ENCODE data around the gene TEX11.

DNA sequence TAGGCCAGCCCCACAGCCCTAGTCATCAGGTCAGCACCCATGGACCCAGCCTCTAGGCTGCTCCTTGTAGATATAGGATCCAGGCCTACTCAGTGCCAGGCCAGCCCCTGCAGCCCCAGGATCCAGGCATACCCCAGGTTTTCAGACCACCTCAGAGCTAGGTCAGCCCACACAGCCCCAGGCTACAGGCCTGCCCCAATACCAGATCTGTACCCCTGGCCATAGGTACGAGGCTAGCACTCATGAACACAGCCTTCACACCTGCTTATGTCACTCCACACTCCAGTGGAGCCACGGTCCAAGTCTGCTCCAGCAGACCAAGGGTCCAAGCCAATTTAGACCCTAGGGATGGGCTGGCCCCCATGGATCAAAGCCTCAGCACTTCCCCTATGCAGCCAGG, 272.8 kb downstream of the TEX11 start:
- TF ChIP-seq, protein P1, sequence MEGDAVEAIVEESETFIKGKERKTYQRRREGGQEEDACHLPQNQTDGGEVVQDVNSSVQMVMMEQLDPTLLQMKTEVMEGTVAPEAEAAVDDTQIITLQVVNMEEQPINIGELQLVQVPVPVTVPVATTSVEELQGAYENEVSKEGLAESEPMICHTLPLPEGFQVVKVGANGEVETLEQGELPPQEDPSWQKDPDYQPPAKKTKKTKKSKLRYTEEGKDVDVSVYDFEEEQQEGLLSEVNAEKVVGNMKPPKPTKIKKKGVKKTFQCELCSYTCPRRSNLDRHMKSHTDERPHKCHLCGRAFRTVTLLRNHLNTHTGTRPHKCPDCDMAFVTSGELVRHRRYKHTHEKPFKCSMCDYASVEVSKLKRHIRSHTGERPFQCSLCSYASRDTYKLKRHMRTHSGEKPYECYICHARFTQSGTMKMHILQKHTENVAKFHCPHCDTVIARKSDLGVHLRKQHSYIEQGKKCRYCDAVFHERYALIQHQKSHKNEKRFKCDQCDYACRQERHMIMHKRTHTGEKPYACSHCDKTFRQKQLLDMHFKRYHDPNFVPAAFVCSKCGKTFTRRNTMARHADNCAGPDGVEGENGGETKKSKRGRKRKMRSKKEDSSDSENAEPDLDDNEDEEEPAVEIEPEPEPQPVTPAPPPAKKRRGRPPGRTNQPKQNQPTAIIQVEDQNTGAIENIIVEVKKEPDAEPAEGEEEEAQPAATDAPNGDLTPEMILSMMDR (conservative IDR thresholded peaks at IDR 0.05; ENCODE audit: low read length) = no peak
- TF ChIP-seq EZH2phosphoT487 (IDR thresholded peaks at IDR 0.05; ENCODE audit: borderline replicate concordance, low read depth, low read length) = no peak
